Left kidney (tissue), 1 donor: ENCODE data around the gene SLC9A8. TPM values are rescaled to one million over a fixed set of nuclear protein-coding genes. Genes with fewer than 3 reads are reported as not detected.

ENCODE experiments used
- polyA plus RNA-seq: library from polyadenylated mRNA; unstranded; fragments of 120-200 nt; gene quantifications from one replicate; pipeline ENCODE4 v1.2.1, GENCODE V29; 2013; ENCODE audit not compliant: insufficient read length

The SLC9A8 gene
- polyA plus RNA-seq, 1 donor: 10.3 TPM

Other genes with a start within 250 kb of the SLC9A8 start
- gene PTGIS, start 244.7 kb upstream of the SLC9A8 start, polyA plus RNA-seq: 33.0 TPM
- 51.5 TPM for gene B4GALT5, start 99.0 kb upstream of the SLC9A8 start, polyA plus RNA-seq
- gene SPATA2, start 102.7 kb downstream of the SLC9A8 start, polyA plus RNA-seq: 9.5 TPM
- gene RNF114, start 123.6 kb downstream of the SLC9A8 start, polyA plus RNA-seq: 79.3 TPM
- 7.2 TPM for gene SNAI1, start 170.2 kb downstream of the SLC9A8 start, polyA plus RNA-seq